Hepatocyte (in vitro differentiated cells): Measurements from ENCODE around the gene SLC25A30.

Experiments
- CTCF ChIP-seq: fragments of 200-600 bp; sonication (generic); IDR thresholded peaks from 2 replicates; pipeline ENCODE4 v1.5.1; 2016; ENCODE audit warnings: antibody characterized with exemption, mild to moderate bottlenecking; ENCODE audit not compliant: poor library complexity
- EZH2 ChIP-seq: fragments of 200-600 bp; sonication (generic); IDR thresholded peaks from 2 replicates; pipeline ENCODE4 v1.6.1; 2016; ENCODE audit warnings: antibody characterized with exemption, mild to moderate bottlenecking, borderline replicate concordance
- EZH2phosphoT487 ChIP-seq: fragments of 200-600 bp; sonication (generic); IDR thresholded peaks from one replicate; pipeline ENCODE4 v1.6.1; 2018; ENCODE audit warnings: antibody characterized with exemption, mild to moderate bottlenecking, low read depth, moderate library complexity; ENCODE audit not compliant: unreplicated experiment, severe bottlenecking

- TF ChIP-seq CTCF (no peak), EZH2 (no peak), EZH2phosphoT487 (no peak)
Measured at GRCh38 chr13:45385320-45385719, 32.9 kb downstream of the SLC25A30 start.
